ENCODE results near the gene ERC1. TPM values are rescaled to one million over a fixed set of nuclear protein-coding genes. Genes with fewer than 3 reads are reported as not detected.

ERC1 gene
- total RNA-seq, 2 experiments from 2014 or later, result 40.1 to 49.6 TPM

GRCh38 chr12:1413930-1414329, 422.9 kb downstream of the ERC1 start:
- Histone ChIP-seq H3K27me3 (ENCODE audit: control insufficient read depth in 1 of 2, insufficient read depth in 2 of 2, low read length in 2 of 2) (no peaks in the 10 kb centered on the region), H3K4me3 (ENCODE audit: low read length) (no peak overlapping the region), H3K9me3 (ENCODE audit: control insufficient read depth in 1 of 2, insufficient read depth in 1 of 2, low read length in 2 of 2) (peaks cover 0 to 3% of the 10 kb centered on the region in 2 experiments), H3K36me3 (ENCODE audit: insufficient read depth, low read length) (peaks cover 25% of the 10 kb centered on the region), H3K27ac (ENCODE audit: low read depth in 1 of 2, low read length in 2 of 2) (no peak overlapping the region), H3K4me1 (ENCODE audit: insufficient read depth, low read length) (no peaks in the 10 kb centered on the region)
- ChIA-PET CTCF (no interaction called here), POLR2A (no interaction called here)
- H3K9me3 Mint-ChIP-seq, result no peaks in the 10 kb centered on the region
- intact Hi-C loops (cut with DNase I, micrococcal nuclease), result no loop called here
- H3K4me3 Mint-ChIP-seq, result no peak overlapping the region
- TF ChIP-seq CTCF (IDR thresholded peaks at IDR 0.05), result no peak
- H3K36me3 Mint-ChIP-seq (ENCODE audit: low read depth), result peaks cover 94% of the 10 kb centered on the region
- no peaks in the 10 kb centered on the region for H3K4me1 Mint-ChIP-seq (ENCODE audit: low read depth)
- ATAC-seq (ENCODE audit: poor library complexity) (no peak), DNase-seq (no peak)
- H3K27me3 Mint-ChIP-seq, result no peaks in the 10 kb centered on the region
- no peak overlapping the region for H3K27ac Mint-ChIP-seq

GRCh38 chr12:1418144-1418543, 427.1 kb downstream of the ERC1 start:
- peaks cover 2% of the 10 kb centered on the region for H3K4me1 ChIP-seq (ENCODE audit: insufficient read depth, low read length)
- CTCF ChIA-PET, result no interaction called here
- no peak overlapping the region for H3K4me3 Mint-ChIP-seq
- no peak overlapping the region for H3K4me3 ChIP-seq (ENCODE audit: low read length)
- peaks cover 4% of the 10 kb centered on the region for H3K36me3 ChIP-seq (ENCODE audit: insufficient read depth, low read length)
- H3K4me1 Mint-ChIP-seq (ENCODE audit: low read depth), result no peaks in the 10 kb centered on the region
- POLR2A ChIA-PET, result no interaction called here
- no peaks in the 10 kb centered on the region for H3K27me3 Mint-ChIP-seq
- TF ChIP-seq CTCF (IDR thresholded peaks at IDR 0.05), result no peak
- peaks cover 92% of the 10 kb centered on the region for H3K36me3 Mint-ChIP-seq (ENCODE audit: low read depth)
- no peak overlapping the region for H3K27ac ChIP-seq (ENCODE audit: low read depth in 1 of 2, low read length in 2 of 2)
- H3K9me3 Mint-ChIP-seq, result peaks cover 7% of the 10 kb centered on the region
- DNase-seq, result no peak
- peaks cover 0 to 9% of the 10 kb centered on the region in 2 experiments for H3K9me3 ChIP-seq (ENCODE audit: control insufficient read depth in 1 of 2, insufficient read depth in 1 of 2, low read length in 2 of 2)
- no peaks in the 10 kb centered on the region for H3K27me3 ChIP-seq (ENCODE audit: control insufficient read depth in 1 of 2, insufficient read depth in 2 of 2, low read length in 2 of 2)
- ATAC-seq (ENCODE audit: poor library complexity), result no peak
- intact Hi-C loops (cut with DNase I, micrococcal nuclease), result no loop called here
- H3K27ac Mint-ChIP-seq, result no peak overlapping the region

- no peak overlapping the region for H3K27ac Mint-ChIP-seq
- peaks cover 77% of the 10 kb centered on the region for H3K36me3 Mint-ChIP-seq (ENCODE audit: low read depth)
- TF ChIP-seq CTCF (IDR thresholded peaks at IDR 0.05), result no peak
- no peak overlapping the region for H3K4me3 Mint-ChIP-seq
- POLR2A ChIA-PET, result no interaction called here
- Histone ChIP-seq H3K9me3 (ENCODE audit: control insufficient read depth in 1 of 2, insufficient read depth in 1 of 2, low read length in 2 of 2) (peaks cover 0 to 9% of the 10 kb centered on the region in 2 experiments), H3K36me3 (ENCODE audit: insufficient read depth, low read length) (peaks cover 4% of the 10 kb centered on the region), H3K4me3 (ENCODE audit: low read length) (no peak overlapping the region), H3K27me3 (ENCODE audit: control insufficient read depth in 1 of 2, insufficient read depth in 2 of 2, low read length in 2 of 2) (no peaks in the 10 kb centered on the region), H3K27ac (ENCODE audit: low read depth in 1 of 2, low read length in 2 of 2) (no peak overlapping the region), H3K4me1 (ENCODE audit: insufficient read depth, low read length) (peaks cover 2% of the 10 kb centered on the region)
- ATAC-seq (ENCODE audit: poor library complexity), result no peak
- intact Hi-C loops (cut with DNase I, micrococcal nuclease), result no loop called here
- H3K9me3 Mint-ChIP-seq, result peaks cover 7% of the 10 kb centered on the region
- no peaks in the 10 kb centered on the region for H3K27me3 Mint-ChIP-seq
- H3K4me1 Mint-ChIP-seq (ENCODE audit: low read depth), result no peaks in the 10 kb centered on the region
- DNase-seq, result no peak
- CTCF ChIA-PET, result no interaction called here
These were observed 428.9 kb downstream of the ERC1 start for GRCh38 chr12:1419849-1420371.
